Kidney capillary endothelial cell (primary cell): Measurements from ENCODE around the gene ZFX.
"Not testable (repeated sequence)": the region's sequence is repeated elsewhere in the genome, so short reads cannot be mapped to it uniquely, and the experiment has no call there.

Experiments used
- DNase-seq: peaks from one replicate; pipeline ENCODE4 v3.0.0-alpha.2; 2018; ENCODE audit warnings: low spot score

The ZFX gene

GRCh38 chrX:24153178-24153795 lies 3.8 kb downstream of the ZFX start:
- no peak for DNase-seq

GRCh38 chrX:24153796-24154189 lies 4.3 kb downstream of the ZFX start:
- DNase-seq, result peak; percentile 30

- no peak for DNase-seq
These were observed 5.0 kb downstream of the ZFX start for GRCh38 chrX:24154490-24155034.

DNA sequence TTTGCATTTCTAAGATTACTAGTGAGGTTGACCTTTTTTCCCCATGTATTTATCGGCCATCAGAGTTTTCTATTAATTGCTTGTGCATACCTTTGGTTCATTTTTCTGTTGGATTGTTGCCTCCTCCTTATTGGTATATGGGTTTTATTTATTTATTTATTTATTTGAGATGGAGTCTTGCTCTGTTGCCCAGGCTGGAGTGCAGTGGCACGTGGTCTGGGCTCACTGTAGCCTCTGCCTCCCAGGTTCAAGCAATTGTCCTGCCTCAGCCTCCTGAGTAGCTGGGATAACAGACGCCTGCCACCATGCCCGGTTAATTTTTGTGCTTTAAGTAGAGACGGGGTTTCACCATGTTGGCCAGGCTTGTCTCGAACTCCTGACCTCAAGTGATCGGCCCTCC lies 6.2 kb downstream of the ZFX start:
- DNase-seq, result not testable (repeated sequence)

- no peak for DNase-seq
These were observed 6.6 kb downstream of the ZFX start for GRCh38 chrX:24156177-24156576.

- DNase-seq, result no peak
These were observed 9.4 kb downstream of the ZFX start for GRCh38 chrX:24158881-24159280.

DNA sequence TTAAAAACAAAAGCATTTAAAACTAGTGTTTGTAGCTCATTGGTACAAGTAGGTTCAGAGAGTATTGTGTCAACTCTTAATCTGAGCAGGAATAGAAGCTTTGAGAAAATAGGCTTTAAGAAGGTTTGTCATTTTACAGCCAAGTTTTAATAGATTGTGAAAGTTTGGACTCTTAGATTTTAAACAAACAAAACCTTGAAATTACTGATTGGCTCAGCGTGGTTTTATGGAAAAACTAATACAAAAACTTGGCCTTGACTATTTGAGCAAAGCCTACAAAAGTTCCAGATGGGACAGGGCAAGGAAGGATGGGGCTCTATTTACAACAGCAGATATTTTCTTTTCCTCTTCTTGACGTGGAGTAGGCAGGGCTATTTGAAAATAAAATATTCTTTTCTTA lies 16.5 kb downstream of the ZFX start:
- no peak for DNase-seq

DNA sequence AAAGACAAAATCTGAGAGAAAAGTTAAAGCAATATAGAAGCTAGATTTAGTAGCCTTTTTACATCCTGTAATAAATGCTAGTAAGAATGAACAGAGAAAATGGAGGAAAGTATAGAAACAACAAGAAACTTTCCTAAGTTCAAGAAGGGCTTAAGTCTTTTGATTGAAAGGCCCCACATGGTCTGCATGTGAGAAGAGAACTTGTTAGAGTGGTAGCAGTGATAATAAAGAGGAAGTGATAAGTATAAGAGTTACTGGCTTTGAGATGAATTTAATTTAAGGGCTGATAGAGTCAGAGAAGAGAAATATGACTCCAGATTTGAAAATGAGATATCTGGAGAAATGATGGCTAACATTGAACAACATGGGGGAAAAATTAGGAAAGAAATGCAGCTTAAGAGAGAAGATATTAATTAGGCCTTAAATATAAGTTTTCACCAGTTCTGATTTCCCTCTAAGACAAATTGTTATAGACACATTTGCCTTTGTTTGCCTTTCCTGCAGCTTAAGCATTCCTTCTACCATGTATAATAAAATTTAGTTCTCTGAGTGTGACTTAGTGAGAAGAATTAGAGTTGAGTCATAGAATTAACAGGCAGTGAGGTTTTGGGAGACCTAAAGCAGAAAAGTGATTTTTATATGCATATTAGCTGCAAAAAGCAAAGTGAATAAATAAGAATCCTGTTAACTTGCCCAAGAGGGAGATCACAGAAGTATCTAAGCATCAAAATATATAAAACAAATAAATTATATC lies 18.4 kb downstream of the ZFX start:
- DNase-seq, result no peak

- no peak for DNase-seq
These were observed 19.3 kb downstream of the ZFX start for GRCh38 chrX:24168807-24169206.

- no peak for DNase-seq
These were observed 19.7 kb downstream of the ZFX start for GRCh38 chrX:24169211-24169610.

DNA sequence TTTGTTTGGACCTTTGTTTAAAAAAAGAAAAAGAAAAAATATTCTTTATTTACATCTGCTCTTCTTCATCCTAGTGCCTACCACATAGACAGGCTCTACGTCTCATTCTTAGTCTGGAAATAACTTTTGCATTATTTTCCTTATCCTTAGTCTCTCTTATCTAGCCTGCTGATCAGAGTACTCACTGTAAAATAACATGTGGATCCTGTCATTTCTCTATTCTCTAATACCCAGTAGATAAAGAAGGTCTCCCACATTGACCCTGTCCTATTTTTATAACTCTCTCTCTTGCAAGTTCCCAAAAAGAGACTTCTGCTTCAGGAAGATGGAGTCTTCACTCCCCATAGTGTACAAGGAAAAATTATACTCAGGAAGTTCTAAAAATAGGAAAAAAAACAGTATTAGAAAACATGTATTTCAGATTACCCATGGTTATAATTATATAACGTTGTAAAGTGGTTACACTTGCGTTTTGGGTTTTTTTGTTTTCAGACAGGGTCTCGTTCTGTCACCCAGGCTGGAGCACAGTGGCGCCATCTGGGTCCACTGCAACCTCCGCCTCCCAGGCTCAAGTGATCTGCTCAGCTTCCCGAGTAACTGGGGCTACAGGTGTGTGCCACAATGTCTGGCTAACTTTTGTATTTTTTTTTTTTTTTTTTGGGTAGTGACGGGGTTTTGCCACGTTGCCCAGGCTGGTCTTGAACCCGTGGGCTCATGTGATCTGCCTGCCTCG lies 23.8 kb downstream of the ZFX start:
- DNase-seq, result no peak

- DNase-seq, result no peak
These were observed 25.7 kb downstream of the ZFX start for GRCh38 chrX:24175276-24175675.

GRCh38 chrX:24178441-24178840 lies 28.9 kb downstream of the ZFX start:
- no peak for DNase-seq

DNA sequence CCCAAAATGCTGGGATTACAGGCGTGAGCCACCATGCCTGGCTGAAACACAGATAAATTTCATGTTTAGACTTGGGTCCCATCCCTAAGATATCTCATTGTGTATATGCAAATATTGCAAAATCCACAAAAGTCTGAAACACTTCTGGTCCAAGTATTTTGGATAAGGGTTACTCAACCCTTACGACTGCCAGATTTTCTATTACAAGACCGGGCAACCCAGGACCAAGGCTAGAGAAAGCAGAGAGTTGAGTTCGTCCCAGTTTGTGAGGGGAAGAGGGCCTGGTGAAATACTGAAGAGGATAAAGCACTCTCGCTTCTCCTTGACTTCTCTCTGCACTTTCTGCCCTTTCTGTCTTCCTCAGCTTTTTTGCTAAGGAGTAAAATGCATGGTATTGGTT lies 34.5 kb downstream of the ZFX start:
- no peak for DNase-seq

- no peak for DNase-seq
These were observed 37.0 kb downstream of the ZFX start for GRCh38 chrX:24186483-24186882.

GRCh38 chrX:24186986-24187385 lies 37.5 kb downstream of the ZFX start:
- DNase-seq, result no peak

DNA sequence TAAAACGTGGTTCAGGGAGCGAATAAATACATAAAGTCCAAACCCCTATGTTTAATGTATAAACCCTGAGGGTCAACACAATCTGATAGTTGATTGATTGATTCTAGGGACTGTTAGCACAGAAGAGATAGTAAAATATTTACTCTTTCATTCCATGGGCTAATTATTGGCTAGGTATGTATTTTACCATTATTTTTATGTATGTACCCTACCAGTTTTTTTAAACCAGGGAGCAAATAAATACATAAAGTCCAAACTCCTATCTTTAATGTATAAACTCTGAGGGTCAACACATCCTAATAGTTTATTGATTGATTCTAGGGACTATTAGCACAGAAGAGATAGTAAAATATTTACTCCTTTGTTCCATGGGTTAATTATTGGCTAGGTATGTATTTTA lies 40.0 kb downstream of the ZFX start:
- DNase-seq, result no peak

DNA sequence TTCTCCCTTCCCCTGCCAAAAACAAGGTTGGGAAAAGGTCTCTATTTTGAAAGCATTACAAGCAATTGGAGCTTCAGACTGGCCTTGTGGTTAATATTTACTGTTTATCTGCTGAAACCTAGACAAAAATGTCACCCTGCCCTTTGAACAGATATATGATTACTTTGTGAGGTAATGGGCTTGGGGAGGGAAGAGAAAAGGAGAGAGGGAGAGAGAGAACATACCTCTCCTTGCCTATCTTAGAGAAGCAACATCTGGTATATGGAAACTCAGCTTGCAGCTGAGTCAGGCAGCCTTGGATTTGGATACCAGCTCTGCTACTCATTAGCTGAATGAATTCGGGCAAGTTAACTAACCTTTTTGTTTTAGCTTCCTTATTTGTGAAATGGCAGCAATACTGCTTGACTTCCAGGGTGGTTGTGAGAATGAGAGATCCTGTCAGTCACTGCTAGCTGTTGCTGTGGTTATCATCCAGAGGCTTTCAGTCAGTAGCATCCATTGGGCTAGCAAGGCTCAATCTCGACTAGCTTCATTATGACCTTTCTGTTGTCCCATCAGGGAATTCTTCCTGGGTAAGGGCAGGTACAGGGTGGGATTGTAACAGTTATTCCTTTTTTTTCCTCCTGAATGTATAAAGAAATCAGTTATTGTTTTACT lies 41.1 kb downstream of the ZFX start:
- DNase-seq, result no peak

GRCh38 chrX:24196509-24196908 lies 47.0 kb downstream of the ZFX start:
- DNase-seq, result no peak

GRCh38 chrX:24198101-24198500 lies 48.6 kb downstream of the ZFX start:
- DNase-seq, result no peak

DNA sequence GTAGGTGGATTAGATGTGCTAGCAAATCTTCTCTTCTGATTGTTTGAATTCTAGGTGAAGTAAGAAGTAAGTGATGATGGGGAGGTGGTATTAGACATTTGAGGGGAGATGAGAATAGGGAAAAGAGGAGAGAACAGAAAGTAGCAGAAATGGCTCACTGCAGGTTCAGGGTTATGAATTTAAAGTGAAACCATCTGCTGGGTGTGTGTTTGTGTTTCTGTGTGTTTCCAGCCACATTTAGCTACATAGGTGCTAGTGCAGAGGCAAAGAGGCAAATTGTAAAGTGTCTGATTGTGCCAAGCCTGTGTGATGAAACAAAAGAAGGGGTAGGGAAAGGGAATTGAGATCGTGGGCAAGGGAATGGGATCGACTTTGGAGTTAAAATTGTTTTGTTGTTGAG lies 50.6 kb downstream of the ZFX start:
- DNase-seq, result no peak

GRCh38 chrX:24201216-24201615 lies 51.7 kb downstream of the ZFX start:
- no peak for DNase-seq
